ENCODE results near the gene EXOC5. TPM values are rescaled to one million over a fixed set of nuclear protein-coding genes. Genes with fewer than 3 reads are reported as not detected.
"Not testable (repeated sequence)": the region's sequence is repeated elsewhere in the genome, so short reads cannot be mapped to it uniquely, and the experiment has no call there.

EXOC5 gene
- total RNA-seq, 1 experiment from 2014 or later = 46.5 TPM

DNA sequence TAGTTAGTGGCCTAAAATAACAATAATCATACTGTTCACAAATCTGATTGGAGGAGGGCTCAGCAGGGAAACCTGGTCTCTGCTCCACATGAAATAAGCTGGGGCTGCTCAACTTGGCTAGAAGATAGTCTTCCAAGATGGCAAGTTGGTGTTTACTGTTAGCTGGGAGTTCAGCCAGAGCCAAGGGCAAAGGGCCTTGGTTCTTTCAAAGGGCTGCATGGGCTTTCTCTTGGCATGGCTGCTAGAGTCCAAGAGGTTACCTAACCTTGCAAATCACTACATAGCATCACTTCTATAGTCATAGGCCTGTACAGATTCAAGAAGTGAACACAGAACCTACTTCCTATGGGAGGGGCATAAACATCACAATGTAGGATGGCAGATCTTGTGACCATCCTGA, 7.1 kb downstream of the EXOC5 start:
- no peak for DNase-seq (ENCODE audit: extremely low read depth, low read depth)

DNA sequence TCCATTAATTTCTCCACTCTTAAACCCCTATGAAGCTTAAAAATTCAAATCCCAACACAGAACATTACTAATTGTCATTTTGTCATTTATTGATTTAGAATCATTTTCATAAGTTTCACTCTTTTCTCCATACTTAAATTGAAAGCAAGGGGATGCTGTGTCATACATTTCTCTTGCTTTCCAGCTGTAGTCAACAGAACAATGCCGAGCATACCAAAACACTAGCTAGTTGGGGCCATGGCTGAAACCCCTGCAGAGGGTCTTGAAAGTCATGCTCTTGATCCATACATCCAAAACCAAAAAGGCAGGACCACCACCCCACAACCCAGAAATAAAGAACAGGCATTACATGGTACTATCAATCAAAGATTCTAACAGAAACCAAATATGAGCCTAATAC, 9.0 kb downstream of the EXOC5 start:
- no peak for DNase-seq (ENCODE audit: extremely low read depth, low read depth)

DNA sequence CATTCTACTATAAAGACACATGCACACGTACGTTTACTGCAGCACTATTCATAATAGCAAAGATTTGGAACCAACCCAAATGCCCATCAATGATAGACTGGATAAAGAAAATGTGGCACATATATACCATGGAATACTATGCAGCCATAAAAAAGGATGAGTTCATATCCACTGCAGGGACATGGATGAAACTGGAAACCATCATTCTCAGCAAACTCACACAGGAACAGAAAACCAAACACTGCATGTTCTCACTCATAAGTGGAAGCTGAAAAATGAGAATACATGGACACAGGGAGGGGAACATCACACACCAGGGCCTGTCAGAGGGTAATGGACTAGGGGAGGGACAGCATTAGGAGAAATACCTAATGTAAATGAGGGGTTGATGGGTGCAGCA, 10.5 kb downstream of the EXOC5 start:
- DNase-seq (ENCODE audit: extremely low read depth, low read depth) = not testable (repeated sequence)

DNA sequence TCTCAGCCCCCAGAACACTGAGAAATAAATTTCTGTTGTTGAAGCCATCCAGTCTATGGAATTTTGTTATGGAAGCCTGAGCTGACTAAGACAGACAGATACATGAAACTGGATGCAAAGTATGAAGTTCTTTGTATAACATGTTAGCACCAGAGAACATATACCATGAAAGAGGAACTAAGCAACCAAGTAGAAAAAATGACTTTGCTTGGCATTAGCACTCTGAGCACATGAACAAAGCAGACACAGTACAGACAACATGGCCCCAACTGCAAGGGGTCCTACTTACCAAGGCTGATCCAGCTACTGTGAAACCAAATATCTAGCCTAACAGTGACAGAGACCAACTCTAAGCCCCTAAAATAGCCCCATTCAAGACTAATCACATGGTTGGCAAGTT, 13.8 kb downstream of the EXOC5 start:
- DNase-seq (ENCODE audit: extremely low read depth, low read depth) = no peak

DNA sequence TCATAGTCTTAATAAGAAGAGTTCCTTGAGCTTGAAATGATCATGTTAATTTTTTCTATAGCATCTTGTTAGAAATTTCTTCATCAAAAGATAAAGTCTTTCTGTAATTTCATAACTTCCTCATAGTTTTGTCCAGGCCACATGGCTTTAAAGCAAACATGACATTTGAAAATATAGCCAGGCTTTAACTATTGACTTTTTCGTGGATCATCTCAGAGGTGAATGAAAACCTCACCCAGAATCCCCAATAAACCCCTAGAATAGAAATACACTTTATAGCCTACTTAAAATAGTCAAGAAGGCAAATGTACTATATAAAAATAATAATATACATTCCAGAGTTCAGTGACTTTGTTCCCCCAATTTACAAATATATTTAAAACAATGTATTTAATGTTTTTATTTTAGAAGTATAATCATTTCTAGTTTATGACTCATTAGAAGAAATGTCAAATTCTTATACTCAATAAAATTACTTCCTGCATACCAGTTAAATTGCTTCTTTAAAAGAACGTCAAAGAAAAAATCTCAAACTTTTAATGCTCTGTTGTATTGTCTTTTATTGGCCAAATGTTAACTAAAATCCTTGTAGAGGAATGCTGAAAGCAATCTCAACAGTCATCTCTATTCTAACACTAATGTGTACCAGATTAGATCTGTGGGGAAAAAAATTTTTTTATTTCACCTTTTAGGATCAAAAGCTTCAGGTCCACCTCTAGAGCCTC, 21.6 kb downstream of the EXOC5 start:
- DNase-seq (ENCODE audit: extremely low read depth, low read depth) = no peak

DNA sequence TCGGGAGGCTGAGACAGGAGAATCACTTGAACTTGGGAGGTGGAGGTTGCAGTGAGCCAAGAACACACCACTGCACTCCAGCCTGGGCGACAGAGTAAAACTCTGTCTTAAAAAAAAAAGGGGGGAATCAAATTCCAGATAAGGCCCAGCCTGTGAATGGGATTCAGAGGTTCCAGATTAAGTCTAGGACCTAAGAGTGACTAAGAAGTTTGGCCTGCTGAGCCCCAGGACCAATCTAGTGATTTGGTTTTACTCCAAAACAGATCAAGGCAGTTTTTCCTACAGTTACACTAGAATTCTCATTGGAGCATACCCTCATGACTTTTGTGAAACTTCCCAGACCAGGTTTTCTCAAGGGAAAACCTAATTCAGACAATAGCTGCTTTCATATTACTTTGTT, 22.8 kb downstream of the EXOC5 start:
- DNase-seq (ENCODE audit: extremely low read depth, low read depth) = no peak

DNA sequence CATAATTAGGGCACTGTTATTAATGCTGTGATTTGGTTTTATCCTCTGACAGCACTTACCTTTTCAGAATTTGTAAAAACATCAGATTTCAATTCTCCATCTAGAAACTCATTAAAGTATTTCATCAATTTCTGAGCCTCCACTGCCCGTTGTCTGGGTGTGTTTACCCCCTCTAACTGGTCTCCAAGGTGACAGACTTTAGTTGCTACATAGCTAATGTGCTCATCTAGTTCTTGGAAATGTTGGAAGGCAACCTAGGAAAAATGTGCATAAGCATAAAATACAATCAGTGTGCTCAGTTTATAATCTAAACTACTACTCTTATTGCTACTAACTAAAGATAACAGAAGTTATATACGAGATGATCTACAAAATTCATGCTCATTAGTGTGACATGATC, 24.6 kb downstream of the EXOC5 start:
- DNase-seq (ENCODE audit: extremely low read depth, low read depth) = no peak

DNA sequence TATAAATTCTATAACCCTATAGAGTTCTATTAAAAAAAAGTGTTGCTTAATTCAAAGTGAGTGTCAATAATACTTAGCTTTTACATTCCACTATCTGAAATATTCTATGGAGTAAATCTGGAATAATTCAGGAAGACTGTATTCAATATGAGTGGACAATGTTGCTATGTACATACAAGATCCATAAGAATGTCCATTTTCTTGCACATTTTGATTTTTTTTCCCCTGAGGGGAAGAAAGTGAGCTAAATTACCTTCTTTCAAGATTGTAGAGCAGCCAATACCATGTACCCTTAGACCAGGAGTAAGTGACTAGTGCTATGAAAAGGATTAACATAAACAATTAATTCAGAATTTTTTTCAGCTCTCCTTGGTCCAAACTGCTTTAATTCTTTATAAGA, 25.4 kb downstream of the EXOC5 start:
- DNase-seq (ENCODE audit: extremely low read depth, low read depth) = no peak

DNA sequence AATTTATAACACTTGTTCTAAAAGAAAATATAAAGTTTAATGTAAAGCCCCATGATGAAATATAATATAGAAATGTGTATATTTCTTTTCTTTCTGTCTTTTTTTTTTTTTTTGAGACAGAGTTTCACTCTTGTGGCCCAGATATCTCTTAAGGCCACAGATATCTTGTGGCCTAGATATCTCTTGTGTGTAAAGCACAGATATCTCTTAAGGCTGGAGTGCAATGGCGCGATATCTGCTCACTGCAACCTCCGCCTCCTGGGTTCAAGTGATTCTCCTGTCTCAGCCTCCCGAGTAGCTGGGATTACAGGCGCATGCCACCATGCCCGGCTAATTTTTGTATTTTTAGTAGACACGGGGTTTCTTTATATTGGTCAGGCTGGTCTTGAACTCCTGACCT, 28.6 kb downstream of the EXOC5 start:
- DNase-seq (ENCODE audit: extremely low read depth, low read depth) = not testable (repeated sequence)

DNA sequence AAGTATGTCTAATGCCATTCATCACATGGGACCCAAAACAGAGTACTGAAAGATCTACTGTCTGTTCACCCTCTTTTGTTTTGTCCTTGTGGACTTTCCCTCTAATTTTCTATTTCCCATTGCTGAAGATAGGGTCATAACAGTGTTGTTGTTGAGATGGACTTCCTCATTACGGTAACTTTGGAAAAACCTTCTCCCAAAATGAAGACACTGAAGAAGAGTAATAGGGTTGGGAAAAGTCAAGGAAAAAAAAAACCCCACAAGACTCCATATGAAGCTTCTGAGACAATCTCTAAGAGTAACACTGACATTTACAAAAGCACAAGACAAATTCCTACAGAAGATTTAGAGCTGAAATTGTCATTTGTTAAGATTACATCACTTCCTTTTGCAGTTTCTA, 36.7 kb downstream of the EXOC5 start:
- no peak for DNase-seq (ENCODE audit: extremely low read depth, low read depth)

DNA sequence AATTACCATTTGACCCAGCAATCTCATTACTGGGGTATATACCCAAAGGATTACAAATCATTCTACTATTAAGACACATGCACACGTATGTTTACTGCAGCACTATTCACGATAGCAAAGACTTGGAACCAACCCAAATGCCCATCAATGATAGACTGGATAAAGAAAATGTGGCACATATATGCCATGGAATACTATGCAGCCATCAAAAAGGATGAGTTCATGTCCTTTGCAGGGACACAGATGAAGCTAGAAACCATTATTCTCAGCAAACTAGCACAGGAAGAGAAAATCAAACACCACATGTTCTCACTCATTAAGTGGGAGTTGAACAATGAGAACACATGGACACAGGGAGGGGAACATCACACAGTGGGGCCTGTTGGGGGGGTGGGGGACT, 40.4 kb downstream of the EXOC5 start:
- not testable (repeated sequence) for DNase-seq (ENCODE audit: extremely low read depth, low read depth)

DNA sequence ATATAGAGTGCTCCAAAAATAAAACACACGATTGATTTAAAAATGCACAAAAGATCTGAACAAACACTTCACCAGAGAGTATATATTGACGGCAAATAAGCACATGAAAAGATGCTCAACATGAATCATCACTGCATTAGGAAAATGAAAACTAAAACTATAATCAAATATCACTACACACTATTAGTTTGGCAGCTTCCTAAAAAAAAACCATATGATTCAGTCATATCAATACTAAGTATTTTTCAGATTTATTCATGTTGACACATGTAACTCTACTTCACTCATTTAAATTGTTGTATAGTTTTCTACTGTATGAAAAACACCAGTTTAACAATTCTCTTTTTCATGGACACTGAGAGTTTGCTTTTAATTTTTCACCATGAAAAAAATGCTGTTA, 41.6 kb downstream of the EXOC5 start:
- no peak for DNase-seq (ENCODE audit: extremely low read depth, low read depth)

DNA sequence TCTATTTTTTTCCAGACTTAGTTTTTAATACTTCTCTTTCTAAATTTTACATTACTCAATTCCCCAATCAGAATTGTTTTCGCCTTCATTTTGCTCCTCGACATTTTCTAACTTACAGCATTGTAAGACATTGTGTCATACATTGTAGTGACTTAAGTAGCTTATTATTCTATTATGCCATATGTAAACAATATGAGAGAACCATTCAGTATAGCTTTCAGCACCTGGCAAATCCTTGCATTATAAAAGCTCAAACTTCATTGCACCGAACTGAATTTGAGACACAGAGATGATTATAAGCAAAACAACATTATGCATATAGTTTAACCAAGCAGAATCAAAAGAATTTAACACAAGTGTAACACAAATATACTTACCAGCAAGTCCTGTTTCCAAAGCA, 46.8 kb downstream of the EXOC5 start:
- DNase-seq (ENCODE audit: extremely low read depth, low read depth) = no peak

DNA sequence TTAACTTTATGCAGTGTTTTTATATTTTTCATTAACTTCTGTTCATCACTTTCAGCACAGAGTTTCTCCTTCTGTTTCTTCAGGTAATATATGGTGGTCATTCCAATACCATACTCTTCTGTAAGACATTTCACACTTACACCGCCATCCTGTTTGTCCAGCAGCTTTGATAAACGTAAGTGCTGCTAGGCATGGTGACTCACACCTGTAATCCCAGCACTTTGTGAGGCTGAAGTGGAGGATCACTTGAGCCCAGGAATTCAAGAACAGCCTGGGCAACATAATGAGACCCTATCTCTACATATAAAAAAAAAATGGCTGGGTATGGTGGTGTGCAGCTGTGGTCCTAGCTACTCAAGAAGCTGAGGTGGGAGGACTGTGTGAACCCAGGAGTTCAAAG, 55.8 kb downstream of the EXOC5 start:
- DNase-seq (ENCODE audit: extremely low read depth, low read depth) = no peak

DNA sequence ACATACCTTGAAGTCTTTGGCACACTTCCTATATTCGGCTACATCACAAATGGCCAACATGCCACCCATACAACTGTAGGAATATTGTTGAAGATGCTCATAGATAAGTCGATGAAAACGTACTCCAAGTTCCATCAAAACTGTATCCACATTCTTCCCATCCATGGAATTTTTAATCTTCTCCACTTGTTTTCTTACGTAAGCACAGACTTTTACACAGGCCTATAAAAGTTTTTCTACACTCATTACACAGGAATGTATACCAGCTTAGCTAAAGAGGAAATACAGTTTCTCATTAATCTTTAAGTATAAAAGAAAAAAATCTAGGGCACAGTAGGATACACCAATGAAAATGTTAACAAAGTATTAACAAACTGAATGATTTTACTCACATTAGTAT, 59.1 kb downstream of the EXOC5 start:
- no peak for DNase-seq (ENCODE audit: extremely low read depth, low read depth)

DNA sequence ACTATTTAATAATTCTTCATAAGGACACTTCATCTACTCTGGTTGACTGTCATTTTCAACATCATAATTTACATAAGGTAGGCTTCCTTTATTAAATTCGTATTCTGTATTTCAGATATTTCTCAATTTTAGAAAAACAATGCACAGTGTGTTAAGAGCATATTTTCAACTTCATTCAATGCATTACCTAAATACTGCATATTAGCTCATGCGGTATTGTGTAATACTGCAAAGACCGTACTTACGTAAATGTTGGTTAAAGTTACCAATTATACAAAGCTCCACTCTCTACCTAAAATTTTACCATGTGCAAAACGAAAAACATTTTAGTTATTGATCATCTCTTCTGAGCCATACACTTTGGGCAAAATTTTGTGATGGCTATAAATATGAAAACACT, 62.8 kb downstream of the EXOC5 start:
- DNase-seq (ENCODE audit: extremely low read depth, low read depth) = no peak

DNA sequence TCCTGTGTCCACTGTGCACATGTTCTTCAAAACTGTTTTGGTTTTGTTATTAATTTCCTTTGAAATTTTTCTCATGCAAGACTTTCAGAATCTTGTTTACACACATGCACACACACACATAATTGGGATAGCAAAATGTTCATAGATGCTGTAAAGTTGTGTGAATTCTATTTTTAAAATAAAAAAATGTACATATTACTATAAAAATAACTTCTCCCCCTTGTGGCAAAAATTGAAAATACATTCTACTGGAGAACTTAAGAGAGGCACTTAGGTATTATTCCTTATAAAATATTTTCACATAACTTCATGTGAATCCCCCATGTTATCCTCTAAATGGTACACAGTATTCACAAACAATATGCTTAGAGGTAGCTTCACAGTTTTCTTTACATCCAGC, 66.0 kb downstream of the EXOC5 start:
- not testable (repeated sequence) for DNase-seq (ENCODE audit: extremely low read depth, low read depth)

DNA sequence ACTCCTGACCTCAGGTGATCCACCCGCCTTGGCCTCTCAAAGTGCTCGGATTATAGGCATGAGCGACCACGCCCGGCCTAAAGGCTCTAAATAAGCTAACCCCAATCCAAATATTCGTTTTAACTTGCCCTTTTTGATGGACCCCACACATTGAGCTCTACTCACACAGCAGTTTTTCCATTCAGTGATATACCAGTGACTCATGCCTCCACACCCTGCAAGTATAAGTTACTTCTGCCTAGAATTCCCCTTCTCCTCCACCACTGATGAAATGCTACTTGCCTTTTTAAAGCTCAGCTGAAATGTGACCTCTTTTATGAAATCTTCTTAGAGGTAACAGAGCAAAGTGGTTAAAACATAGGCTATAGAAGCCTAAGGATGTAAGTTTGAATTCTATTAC, 68.8 kb downstream of the EXOC5 start:
- DNase-seq (ENCODE audit: extremely low read depth, low read depth) = no peak

DNA sequence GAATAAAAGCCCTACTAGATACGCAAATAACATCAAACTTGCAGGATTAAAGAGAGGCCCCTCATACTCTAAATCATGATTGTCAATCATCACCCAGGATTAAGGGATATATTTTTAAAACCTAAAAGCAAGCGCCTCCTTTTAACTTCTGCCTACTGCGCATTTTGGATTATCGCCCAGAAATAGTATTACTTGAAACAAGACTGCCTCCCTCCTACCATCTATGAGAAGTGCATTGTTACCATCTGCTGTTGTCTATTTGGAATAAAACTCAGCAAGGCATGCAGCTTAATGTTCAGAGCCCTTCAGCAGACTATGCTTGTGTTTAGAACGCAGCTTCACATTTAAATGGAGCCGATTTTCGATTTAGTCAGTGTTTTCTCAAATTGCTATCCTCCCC, 79.6 kb downstream of the EXOC5 start:
- DNase-seq (ENCODE audit: extremely low read depth, low read depth) = peak; percentile 3

DNA sequence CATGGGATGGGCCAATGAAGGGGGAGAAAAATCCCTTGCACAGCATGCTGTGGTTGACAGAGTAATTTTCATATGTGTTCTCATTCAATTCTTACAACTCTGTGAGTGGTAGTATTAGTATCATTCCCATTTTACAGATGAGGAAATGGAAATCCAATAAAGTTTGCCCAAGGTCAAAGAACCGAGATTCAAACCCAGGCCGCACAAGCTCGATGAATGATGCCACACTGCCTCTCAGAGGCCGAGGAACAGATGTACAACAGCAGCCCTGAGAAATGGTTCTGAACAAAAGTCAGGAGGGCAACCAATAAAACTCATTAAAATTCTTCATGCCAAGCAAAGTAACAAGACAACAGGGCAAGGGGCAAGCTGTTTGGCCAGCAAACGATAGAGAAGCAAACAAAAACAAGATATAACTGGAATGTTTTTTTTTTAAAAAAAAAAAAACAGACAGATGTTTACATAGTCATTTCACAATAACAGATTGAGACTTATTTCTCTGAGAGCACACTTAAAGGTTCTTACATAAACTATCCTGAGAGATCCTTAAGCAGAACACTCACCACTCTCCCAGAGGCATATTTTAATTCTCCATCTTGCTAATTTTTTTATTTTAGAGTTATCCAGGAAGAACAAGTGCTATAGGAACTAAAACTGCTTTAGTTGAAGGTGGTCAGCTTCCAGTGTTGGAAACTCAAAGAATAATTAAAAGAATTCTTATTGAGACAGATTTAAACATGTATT, 85.8 kb downstream of the EXOC5 start:
- DNase-seq (ENCODE audit: extremely low read depth, low read depth) = peak; percentile 43

DNA sequence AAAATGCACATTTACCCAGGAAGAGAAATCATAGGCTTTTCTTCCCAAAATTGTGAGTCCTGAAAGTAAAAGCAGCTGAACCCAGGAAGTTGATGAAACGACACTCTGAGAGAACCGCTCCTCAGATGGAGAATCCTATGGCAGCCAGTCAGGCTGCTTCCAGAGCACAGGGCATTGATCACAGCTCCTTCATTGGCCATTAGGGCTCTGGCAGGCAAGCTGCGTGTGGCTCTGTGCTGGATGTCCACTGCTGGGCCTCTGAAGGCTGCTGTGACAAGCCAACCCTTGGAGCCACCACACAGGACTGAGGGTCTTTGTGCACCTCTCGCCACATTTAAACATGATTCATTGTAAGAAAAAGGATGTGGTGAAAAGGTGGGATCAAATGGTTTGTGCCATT, 89.4 kb downstream of the EXOC5 start:
- no peak for DNase-seq (ENCODE audit: extremely low read depth, low read depth)

DNA sequence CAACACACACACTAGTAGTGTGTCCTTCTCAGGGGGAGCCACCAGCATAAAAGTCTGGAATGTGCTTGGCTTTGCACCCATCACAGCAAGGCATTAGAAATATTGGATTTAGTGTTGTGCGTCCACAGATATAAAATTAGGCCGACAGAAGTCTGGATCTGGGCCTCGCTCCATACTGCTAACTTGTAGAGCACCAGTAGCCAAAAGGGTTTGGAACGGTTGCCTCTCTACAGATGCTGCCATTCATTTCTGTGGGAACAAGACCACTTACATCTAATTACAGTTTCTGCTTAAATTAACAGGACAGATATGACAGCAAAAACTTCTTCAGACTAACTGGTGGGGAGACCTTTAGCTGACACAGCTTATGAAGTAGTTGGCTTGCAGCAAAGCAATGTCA, 94.2 kb downstream of the EXOC5 start:
- no peak for DNase-seq (ENCODE audit: extremely low read depth, low read depth)

DNA sequence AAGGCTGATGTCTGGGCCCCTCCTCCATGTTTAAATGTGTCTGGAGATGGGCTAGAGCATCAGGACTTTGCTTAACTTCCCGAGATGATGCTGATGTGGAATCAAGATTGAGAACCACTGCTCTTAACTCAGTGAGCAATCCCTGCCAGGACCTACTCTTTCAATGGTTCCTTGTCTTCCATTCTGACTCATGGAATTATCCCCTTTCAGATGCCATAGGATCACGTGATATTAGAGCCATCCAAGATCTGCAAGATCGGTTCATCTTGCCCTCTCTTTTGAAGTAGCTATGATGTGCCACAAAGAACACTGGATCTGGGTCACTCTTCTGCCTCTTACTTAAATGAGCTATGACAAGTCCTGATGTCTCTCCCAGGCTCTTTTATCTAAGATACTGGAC, 96.8 kb downstream of the EXOC5 start:
- no peak for DNase-seq (ENCODE audit: extremely low read depth, low read depth)

All from NCI-H460 (cell line).